ENCODE results near the gene VEGFD.

VEGFD gene

GRCh38 chrX:15340867-15341266 lies 43.3 kb downstream of the VEGFD start:
- H3K36me3 ChIP-seq (ENCODE audit: control insufficient read depth in 5 of 5, insufficient read depth in 5 of 5, low read length in 5 of 5), result peaks cover 0 to 2% (median 0%) of the 10 kb centered on the region in 5 donors
- H3K27ac ChIP-seq (ENCODE audit: low read depth, low read length), result no peak overlapping the region
- H3K27me3 ChIP-seq (ENCODE audit: control insufficient read depth in 5 of 5, insufficient read depth in 4 of 5, low read length in 5 of 5), result peaks cover 0 to 10% (median 2%) of the 10 kb centered on the region in 5 donors
- peaks cover 0 to 4% (median 3%) of the 10 kb centered on the region in 5 donors for H3K4me1 ChIP-seq (ENCODE audit: control insufficient read depth in 5 of 5, insufficient read depth in 5 of 5, low read length in 5 of 5)
- H3K9me3 ChIP-seq (ENCODE audit: control insufficient read depth in 5 of 5, low read length in 5 of 5), result no peaks in the 10 kb centered on the region
- no peak overlapping the region for H3K9ac ChIP-seq (ENCODE audit: low read length in 5 of 5)
- H3K4me3 ChIP-seq (ENCODE audit: low read depth in 1 of 5, low read length in 5 of 5), result no peak overlapping the region

DNA sequence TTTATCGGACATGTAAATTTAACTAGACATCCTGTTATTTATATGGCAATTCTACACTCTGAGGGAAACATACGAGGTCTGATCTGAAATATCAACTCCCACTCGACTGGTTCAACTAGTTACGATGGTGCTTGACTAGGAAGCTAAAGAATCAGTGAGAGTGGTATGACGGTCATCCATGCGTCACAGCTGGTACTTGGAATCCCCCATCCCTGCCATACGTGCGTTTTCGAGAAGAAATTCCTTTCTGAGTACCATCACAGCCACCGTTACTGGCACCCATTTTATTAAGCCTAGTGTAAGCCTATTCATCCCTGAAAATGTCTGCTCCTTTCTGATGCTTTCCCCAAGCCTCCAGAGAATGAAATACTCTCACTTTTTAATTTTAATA lies 48.2 kb downstream of the VEGFD start:
- H3K4me1 ChIP-seq (ENCODE audit: control insufficient read depth in 5 of 5, insufficient read depth in 5 of 5, low read length in 5 of 5), result peaks cover 0 to 9% (median 0%) of the 10 kb centered on the region in 5 donors
- H3K27me3 ChIP-seq (ENCODE audit: control insufficient read depth in 5 of 5, insufficient read depth in 4 of 5, low read length in 5 of 5), result peaks cover 0 to 8% (median 0%) of the 10 kb centered on the region in 5 donors
- peaks cover 4 to 7% (median 5%) of the 10 kb centered on the region in 5 donors for H3K36me3 ChIP-seq (ENCODE audit: control insufficient read depth in 5 of 5, insufficient read depth in 5 of 5, low read length in 5 of 5)
- peak overlapping the region in 1 of 5 donors; percentile 19 for H3K9ac ChIP-seq (ENCODE audit: low read length in 5 of 5)
- H3K4me3 ChIP-seq (ENCODE audit: low read depth in 1 of 5, low read length in 5 of 5), result peak overlapping the region in 4 of 5 donors; percentile 59 to 80 (median 62)
- H3K9me3 ChIP-seq (ENCODE audit: control insufficient read depth in 5 of 5, low read length in 5 of 5), result peaks cover 0 to 4% (median 3%) of the 10 kb centered on the region in 5 donors
- H3K27ac ChIP-seq (ENCODE audit: low read depth, low read length), result peak overlapping the region; percentile 67

DNA sequence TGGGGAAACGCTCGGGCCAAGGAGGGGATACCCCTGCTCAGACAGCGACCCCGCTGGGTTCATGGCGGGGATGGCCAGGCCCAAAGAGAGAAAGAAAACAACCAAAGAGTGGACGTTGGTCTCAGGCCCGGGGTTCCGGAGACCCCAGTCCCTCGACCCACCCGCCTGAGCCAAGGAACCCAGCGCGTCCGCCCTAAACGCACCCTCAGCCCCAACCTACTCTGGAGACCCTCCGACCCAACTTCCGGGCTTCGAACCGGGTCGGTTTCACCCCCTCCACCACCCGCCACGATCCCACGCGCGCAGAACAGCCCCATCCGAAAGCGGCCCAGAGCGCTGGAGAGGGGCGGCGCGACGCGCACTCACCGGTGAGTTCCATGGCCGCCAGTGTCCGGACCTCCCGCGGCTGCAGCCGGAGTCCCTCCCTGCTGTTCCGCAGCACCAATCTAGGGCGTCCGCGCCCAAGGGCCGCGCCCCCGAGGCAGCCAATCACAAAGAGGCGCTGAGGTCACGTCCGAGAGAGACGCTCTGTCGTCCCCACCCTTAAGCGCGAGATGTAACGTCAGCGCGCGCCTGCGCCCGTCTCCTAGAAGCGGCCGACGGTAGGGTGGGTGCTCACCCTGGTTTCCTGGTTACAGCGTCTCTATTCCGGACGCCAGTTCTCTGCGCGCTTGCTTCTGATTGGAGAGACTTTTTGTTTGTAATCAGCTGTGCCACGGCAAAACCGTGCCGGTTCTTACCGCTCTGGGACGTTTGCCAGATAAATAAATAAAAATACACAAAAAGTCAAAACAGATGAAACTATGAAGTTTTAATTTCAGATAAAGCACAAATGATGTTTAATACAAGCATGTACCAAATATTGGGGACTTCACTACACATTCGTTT lies 48.8 kb downstream of the VEGFD start, which contains the start of gene PIGA:
Gene PIGA, minus strand, starts transcription at position 389 of the 888 bp plus-strand sequence. CDS start 3,593 bp downstream, outside the sequence.
- peaks cover 0 to 7% (median 0%) of the 10 kb centered on the region in 5 donors for H3K27me3 ChIP-seq (ENCODE audit: control insufficient read depth in 5 of 5, insufficient read depth in 4 of 5, low read length in 5 of 5)
- peak within 1 kb of the TSS; percentile 52 to 87 (median 78) for H3K9ac ChIP-seq (ENCODE audit: low read length in 5 of 5)
- H3K4me3 ChIP-seq (ENCODE audit: low read depth in 1 of 5, low read length in 5 of 5), result peak within 1 kb of the TSS; percentile 60 to 83 (median 79)
- peaks cover 4 to 8% (median 5%) of the 10 kb centered on the region in 5 donors for H3K36me3 ChIP-seq (ENCODE audit: control insufficient read depth in 5 of 5, insufficient read depth in 5 of 5, low read length in 5 of 5)
- peaks cover 0 to 9% (median 0%) of the 10 kb centered on the region in 5 donors for H3K4me1 ChIP-seq (ENCODE audit: control insufficient read depth in 5 of 5, insufficient read depth in 5 of 5, low read length in 5 of 5)
- peaks cover 0 to 4% (median 3%) of the 10 kb centered on the region in 5 donors for H3K9me3 ChIP-seq (ENCODE audit: control insufficient read depth in 5 of 5, low read length in 5 of 5)
- peak within 1 kb of the TSS; percentile 72 for H3K27ac ChIP-seq (ENCODE audit: low read depth, low read length)

DNA sequence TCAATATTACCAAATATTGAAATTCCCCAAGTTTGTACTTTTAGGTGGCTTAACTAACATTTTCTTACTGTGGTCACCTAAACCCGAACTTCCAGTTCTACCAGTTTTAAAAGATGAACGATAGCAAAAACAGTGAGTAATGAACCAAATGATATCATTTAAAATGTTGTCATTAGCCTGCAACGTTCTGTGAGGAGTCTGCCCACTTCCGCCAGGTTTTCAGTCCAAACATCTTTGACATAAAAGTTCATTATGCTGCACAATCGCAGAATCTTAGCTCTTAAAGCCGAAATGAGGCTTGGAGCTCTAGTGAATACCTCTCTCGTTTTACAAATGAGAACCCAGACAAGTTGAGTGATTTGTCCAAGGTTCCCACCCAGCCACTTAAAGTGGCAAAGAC lies 49.7 kb downstream of the VEGFD start:
- Histone ChIP-seq H3K36me3 (ENCODE audit: control insufficient read depth in 5 of 5, insufficient read depth in 5 of 5, low read length in 5 of 5) (peaks cover 5 to 8% (median 6%) of the 10 kb centered on the region in 5 donors), H3K9ac (ENCODE audit: low read length in 5 of 5) (peak overlapping the region; percentile 52 to 87 (median 78))

DNA sequence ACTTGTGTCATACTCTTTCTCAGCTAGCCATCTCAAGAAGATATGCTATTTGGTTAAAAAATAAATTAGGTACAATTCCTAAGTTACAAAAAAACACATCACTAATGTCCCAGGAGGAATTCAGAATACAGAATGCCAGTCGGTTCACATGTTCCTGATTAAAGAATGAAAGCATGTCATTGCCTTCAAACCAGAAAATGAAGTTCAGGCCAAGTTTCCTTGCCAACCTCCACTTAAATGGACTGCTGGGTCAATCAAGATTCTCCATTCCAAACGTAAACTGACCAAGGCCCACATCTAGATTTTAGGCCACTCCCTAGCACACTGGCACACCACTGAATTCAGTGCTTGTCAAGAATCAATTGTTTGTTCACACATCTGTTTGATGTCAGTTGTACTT lies 55.4 kb downstream of the VEGFD start:
- H3K9me3 ChIP-seq (ENCODE audit: control insufficient read depth in 5 of 5, low read length in 5 of 5), result no peaks in the 10 kb centered on the region
- H3K9ac ChIP-seq (ENCODE audit: low read length in 5 of 5), result no peak overlapping the region
- H3K36me3 ChIP-seq (ENCODE audit: control insufficient read depth in 5 of 5, insufficient read depth in 5 of 5, low read length in 5 of 5), result peaks cover 5 to 13% (median 6%) of the 10 kb centered on the region in 5 donors
- H3K27ac ChIP-seq (ENCODE audit: low read depth, low read length), result no peak overlapping the region
- H3K4me1 ChIP-seq (ENCODE audit: control insufficient read depth in 5 of 5, insufficient read depth in 5 of 5, low read length in 5 of 5), result no peaks in the 10 kb centered on the region
- peaks cover 0 to 8% (median 0%) of the 10 kb centered on the region in 5 donors for H3K27me3 ChIP-seq (ENCODE audit: control insufficient read depth in 5 of 5, insufficient read depth in 4 of 5, low read length in 5 of 5)
- no peak overlapping the region for H3K4me3 ChIP-seq (ENCODE audit: low read depth in 1 of 5, low read length in 5 of 5)

More for the DNA sequence above, 49.7 kb downstream of the VEGFD start:
- Histone ChIP-seq H3K27ac (ENCODE audit: low read depth, low read length) (peak overlapping the region; percentile 72), H3K27me3 (ENCODE audit: control insufficient read depth in 5 of 5, insufficient read depth in 4 of 5, low read length in 5 of 5) (peaks cover 0 to 7% (median 0%) of the 10 kb centered on the region in 5 donors), H3K4me3 (ENCODE audit: low read depth in 1 of 5, low read length in 5 of 5) (peak overlapping the region; percentile 59 to 83 (median 79)), H3K4me1 (ENCODE audit: control insufficient read depth in 5 of 5, insufficient read depth in 5 of 5, low read length in 5 of 5) (peaks cover 0 to 9% (median 0%) of the 10 kb centered on the region in 5 donors), H3K9me3 (ENCODE audit: control insufficient read depth in 5 of 5, low read length in 5 of 5) (peaks cover 0 to 4% (median 3%) of the 10 kb centered on the region in 5 donors)

DNA sequence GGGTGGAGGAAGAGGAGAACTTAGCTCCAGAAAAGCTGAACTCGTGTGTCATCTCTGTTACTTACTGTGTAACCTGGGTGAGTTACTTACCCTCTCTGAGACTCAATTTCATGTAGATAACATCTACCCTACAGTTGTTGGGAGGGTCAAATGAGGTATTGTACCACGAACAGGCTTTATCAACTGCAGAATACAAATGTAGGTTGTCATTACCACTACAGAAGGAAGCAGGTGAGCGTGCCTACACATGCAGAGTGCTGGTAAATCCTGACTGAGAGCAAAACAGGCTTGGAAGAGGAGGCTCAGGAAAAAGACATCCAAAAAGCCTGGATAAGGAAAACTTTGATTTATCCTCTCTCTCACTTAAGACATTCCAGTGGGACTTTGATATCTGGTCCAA lies 56.1 kb downstream of the VEGFD start:
- H3K27ac ChIP-seq (ENCODE audit: low read depth, low read length), result no peak overlapping the region
- no peak overlapping the region for H3K9ac ChIP-seq (ENCODE audit: low read length in 5 of 5)
- no peaks in the 10 kb centered on the region for H3K9me3 ChIP-seq (ENCODE audit: control insufficient read depth in 5 of 5, low read length in 5 of 5)
- no peaks in the 10 kb centered on the region for H3K4me1 ChIP-seq (ENCODE audit: control insufficient read depth in 5 of 5, insufficient read depth in 5 of 5, low read length in 5 of 5)
- H3K27me3 ChIP-seq (ENCODE audit: control insufficient read depth in 5 of 5, insufficient read depth in 4 of 5, low read length in 5 of 5), result peaks cover 0 to 8% (median 0%) of the 10 kb centered on the region in 5 donors
- peaks cover 5 to 16% (median 8%) of the 10 kb centered on the region in 5 donors for H3K36me3 ChIP-seq (ENCODE audit: control insufficient read depth in 5 of 5, insufficient read depth in 5 of 5, low read length in 5 of 5)
- no peak overlapping the region for H3K4me3 ChIP-seq (ENCODE audit: low read depth in 1 of 5, low read length in 5 of 5)

- Histone ChIP-seq H3K27ac (ENCODE audit: low read depth, low read length) (no peak overlapping the region), H3K4me3 (ENCODE audit: low read depth in 1 of 5, low read length in 5 of 5) (no peak overlapping the region), H3K9me3 (ENCODE audit: control insufficient read depth in 5 of 5, low read length in 5 of 5) (no peaks in the 10 kb centered on the region), H3K4me1 (ENCODE audit: control insufficient read depth in 5 of 5, insufficient read depth in 5 of 5, low read length in 5 of 5) (no peaks in the 10 kb centered on the region), H3K36me3 (ENCODE audit: control insufficient read depth in 5 of 5, insufficient read depth in 5 of 5, low read length in 5 of 5) (peaks cover 2 to 18% (median 11%) of the 10 kb centered on the region in 5 donors), H3K9ac (ENCODE audit: low read length in 5 of 5) (no peak overlapping the region), H3K27me3 (ENCODE audit: control insufficient read depth in 5 of 5, insufficient read depth in 4 of 5, low read length in 5 of 5) (peaks cover 0 to 5% (median 0%) of the 10 kb centered on the region in 5 donors)
Measured at GRCh38 chrX:15322472-15322871, 61.7 kb downstream of the VEGFD start.

GRCh38 chrX:15322072-15322471 lies 62.1 kb downstream of the VEGFD start:
- Histone ChIP-seq H3K27me3 (ENCODE audit: control insufficient read depth in 5 of 5, insufficient read depth in 4 of 5, low read length in 5 of 5) (peaks cover 0 to 5% (median 0%) of the 10 kb centered on the region in 5 donors), H3K9me3 (ENCODE audit: control insufficient read depth in 5 of 5, low read length in 5 of 5) (no peaks in the 10 kb centered on the region), H3K27ac (ENCODE audit: low read depth, low read length) (no peak overlapping the region), H3K4me1 (ENCODE audit: control insufficient read depth in 5 of 5, insufficient read depth in 5 of 5, low read length in 5 of 5) (no peaks in the 10 kb centered on the region), H3K9ac (ENCODE audit: low read length in 5 of 5) (no peak overlapping the region), H3K36me3 (ENCODE audit: control insufficient read depth in 5 of 5, insufficient read depth in 5 of 5, low read length in 5 of 5) (peaks cover 2 to 18% (median 11%) of the 10 kb centered on the region in 5 donors), H3K4me3 (ENCODE audit: low read depth in 1 of 5, low read length in 5 of 5) (no peak overlapping the region)

DNA sequence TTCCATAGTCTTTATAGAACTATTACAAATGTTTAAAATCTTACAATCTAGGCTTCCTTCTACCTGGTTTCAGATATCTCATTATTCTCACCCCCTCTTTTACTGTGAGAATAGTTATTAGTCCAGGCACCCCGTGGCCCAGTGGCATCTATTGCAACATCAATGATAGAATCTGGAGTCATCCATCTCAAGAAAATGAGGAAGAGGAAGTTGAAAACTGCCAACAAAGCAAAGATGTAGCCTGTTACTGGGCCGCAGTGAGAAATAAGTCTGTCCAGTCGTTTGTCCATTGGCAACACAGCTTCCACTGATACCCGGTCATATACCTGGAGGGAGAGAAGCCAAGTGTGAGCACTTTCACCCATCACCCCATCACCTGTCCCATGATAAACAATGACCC lies 62.8 kb downstream of the VEGFD start:
- Histone ChIP-seq H3K27me3 (ENCODE audit: control insufficient read depth in 5 of 5, insufficient read depth in 4 of 5, low read length in 5 of 5) (peaks cover 0 to 5% (median 0%) of the 10 kb centered on the region in 5 donors), H3K36me3 (ENCODE audit: control insufficient read depth in 5 of 5, insufficient read depth in 5 of 5, low read length in 5 of 5) (peaks cover 2 to 18% (median 11%) of the 10 kb centered on the region in 5 donors), H3K9ac (ENCODE audit: low read length in 5 of 5) (no peak overlapping the region), H3K4me3 (ENCODE audit: low read depth in 1 of 5, low read length in 5 of 5) (no peak overlapping the region), H3K4me1 (ENCODE audit: control insufficient read depth in 5 of 5, insufficient read depth in 5 of 5, low read length in 5 of 5) (no peaks in the 10 kb centered on the region), H3K27ac (ENCODE audit: low read depth, low read length) (no peak overlapping the region), H3K9me3 (ENCODE audit: control insufficient read depth in 5 of 5, low read length in 5 of 5) (no peaks in the 10 kb centered on the region)

GRCh38 chrX:15320297-15320696 lies 63.9 kb downstream of the VEGFD start:
- H3K4me3 ChIP-seq (ENCODE audit: low read depth in 1 of 5, low read length in 5 of 5), result no peak overlapping the region
- no peak overlapping the region for H3K9ac ChIP-seq (ENCODE audit: low read length in 5 of 5)
- H3K36me3 ChIP-seq (ENCODE audit: control insufficient read depth in 5 of 5, insufficient read depth in 5 of 5, low read length in 5 of 5), result peaks cover 2 to 18% (median 11%) of the 10 kb centered on the region in 5 donors
- H3K27me3 ChIP-seq (ENCODE audit: control insufficient read depth in 5 of 5, insufficient read depth in 4 of 5, low read length in 5 of 5), result peaks cover 0 to 5% (median 0%) of the 10 kb centered on the region in 5 donors
- H3K27ac ChIP-seq (ENCODE audit: low read depth, low read length), result no peak overlapping the region
- H3K4me1 ChIP-seq (ENCODE audit: control insufficient read depth in 5 of 5, insufficient read depth in 5 of 5, low read length in 5 of 5), result no peaks in the 10 kb centered on the region
- no peaks in the 10 kb centered on the region for H3K9me3 ChIP-seq (ENCODE audit: control insufficient read depth in 5 of 5, low read length in 5 of 5)

Data from subcutaneous abdominal adipose tissue (tissue), 5 donors.